WERI-Rb-1 (cell line): ENCODE measurements around the gene PLA2G4C.

Source experiments
- DNase-seq: peaks from one replicate; pipeline ENCODE4 v3.0.0-alpha.2; 2020
- H3K27ac ChIP-seq: fragments of 250-450 bp; sonication (Bioruptor Pico); 2 replicates; pipeline ENCODE4 v1.5.1; 2020; ENCODE audit warnings: mild to moderate bottlenecking, moderate library complexity
- H3K27me3 ChIP-seq: fragments of 250-450 bp; sonication (Bioruptor Pico); 2 replicates; pipeline ENCODE4 v1.5.1; 2021; ENCODE audit warnings: mild to moderate bottlenecking, low read depth, moderate library complexity; ENCODE audit not compliant: insufficient read depth, severe bottlenecking
- H3K36me3 ChIP-seq: fragments of 250-450 bp; sonication (Bioruptor Pico); 2 replicates; pipeline ENCODE4 v1.5.1; 2020; ENCODE audit warnings: mild to moderate bottlenecking, moderate library complexity
- H3K4me3 ChIP-seq: 2 replicates; pipeline ENCODE4 v1.5.1; 2011; ENCODE audit warnings: low read depth, mild to moderate bottlenecking, control low read depth, low read length
- H3K9me3 ChIP-seq: fragments of 250-450 bp; sonication (Bioruptor Pico); 2 replicates; pipeline ENCODE4 v1.5.1; 2021; ENCODE audit warnings: mild to moderate bottlenecking, moderate library complexity; ENCODE audit not compliant: severe bottlenecking
- TF ChIP-seq, protein P1 (sequence below): IDR thresholded peaks from 2 replicates; pipeline ENCODE4 v1.5.1; 2011; ENCODE audit warnings: low read depth, mild to moderate bottlenecking, control low read depth, inconsistent platforms, low read length

Gene PLA2G4C

DNA sequence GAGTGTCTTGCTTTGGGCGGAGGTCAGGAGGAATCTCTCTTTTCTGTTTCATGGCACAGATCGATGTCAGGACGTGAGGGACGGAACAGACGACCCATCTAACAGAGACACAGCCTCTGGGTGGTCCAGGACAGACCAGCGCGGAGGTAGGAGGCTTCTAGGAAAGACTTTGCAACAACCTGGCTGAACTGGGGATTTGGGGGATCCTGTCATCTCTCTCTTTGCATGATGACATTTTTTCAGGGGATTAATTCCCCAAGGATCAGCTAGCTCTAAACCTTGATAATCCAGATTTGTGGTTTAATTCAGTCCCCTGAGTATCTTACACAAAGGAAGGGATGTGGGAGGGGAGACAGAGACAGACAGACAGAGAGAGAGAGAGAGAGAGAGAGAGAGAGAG, 81.2 kb downstream of the PLA2G4C start:
- Histone ChIP-seq H3K27me3 (no peaks in the 10 kb centered on the region), H3K9me3 (no peaks in the 10 kb centered on the region), H3K27ac (peak overlapping the region; percentile 66), H3K4me3 (no peak overlapping the region), H3K36me3 (peaks cover 4% of the 10 kb centered on the region)
- DNase-seq = peak; percentile 61
- TF ChIP-seq, protein P1, sequence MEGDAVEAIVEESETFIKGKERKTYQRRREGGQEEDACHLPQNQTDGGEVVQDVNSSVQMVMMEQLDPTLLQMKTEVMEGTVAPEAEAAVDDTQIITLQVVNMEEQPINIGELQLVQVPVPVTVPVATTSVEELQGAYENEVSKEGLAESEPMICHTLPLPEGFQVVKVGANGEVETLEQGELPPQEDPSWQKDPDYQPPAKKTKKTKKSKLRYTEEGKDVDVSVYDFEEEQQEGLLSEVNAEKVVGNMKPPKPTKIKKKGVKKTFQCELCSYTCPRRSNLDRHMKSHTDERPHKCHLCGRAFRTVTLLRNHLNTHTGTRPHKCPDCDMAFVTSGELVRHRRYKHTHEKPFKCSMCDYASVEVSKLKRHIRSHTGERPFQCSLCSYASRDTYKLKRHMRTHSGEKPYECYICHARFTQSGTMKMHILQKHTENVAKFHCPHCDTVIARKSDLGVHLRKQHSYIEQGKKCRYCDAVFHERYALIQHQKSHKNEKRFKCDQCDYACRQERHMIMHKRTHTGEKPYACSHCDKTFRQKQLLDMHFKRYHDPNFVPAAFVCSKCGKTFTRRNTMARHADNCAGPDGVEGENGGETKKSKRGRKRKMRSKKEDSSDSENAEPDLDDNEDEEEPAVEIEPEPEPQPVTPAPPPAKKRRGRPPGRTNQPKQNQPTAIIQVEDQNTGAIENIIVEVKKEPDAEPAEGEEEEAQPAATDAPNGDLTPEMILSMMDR = no peak

DNA sequence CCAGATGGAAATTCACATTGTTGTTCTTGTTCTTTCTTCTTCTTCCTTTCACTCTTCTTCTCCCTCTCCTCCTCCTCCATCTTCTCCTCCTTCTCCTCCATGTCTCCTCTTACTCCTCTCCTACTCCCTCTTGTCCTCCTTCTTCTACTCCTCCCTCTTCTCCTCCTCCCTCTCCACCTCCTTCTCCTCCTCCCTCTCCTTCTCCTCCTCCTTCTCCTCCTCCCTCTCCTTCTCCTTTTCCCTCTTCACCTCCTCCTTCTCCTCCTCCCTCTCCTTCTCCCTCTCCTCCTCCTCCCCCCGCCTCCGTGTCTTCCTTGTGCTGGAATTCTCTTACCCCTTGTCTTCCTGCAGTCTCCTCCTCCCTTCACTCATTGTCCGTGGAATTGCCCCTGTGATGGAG, 85.1 kb downstream of the PLA2G4C start:
- no peaks in the 10 kb centered on the region for H3K27me3 ChIP-seq
- H3K9me3 ChIP-seq = no peaks in the 10 kb centered on the region
- no peaks in the 10 kb centered on the region for H3K36me3 ChIP-seq
- DNase-seq = no peak
- no peak overlapping the region for H3K4me3 ChIP-seq
- TF ChIP-seq, protein P1 = no peak
- H3K27ac ChIP-seq = no peak overlapping the region

DNA sequence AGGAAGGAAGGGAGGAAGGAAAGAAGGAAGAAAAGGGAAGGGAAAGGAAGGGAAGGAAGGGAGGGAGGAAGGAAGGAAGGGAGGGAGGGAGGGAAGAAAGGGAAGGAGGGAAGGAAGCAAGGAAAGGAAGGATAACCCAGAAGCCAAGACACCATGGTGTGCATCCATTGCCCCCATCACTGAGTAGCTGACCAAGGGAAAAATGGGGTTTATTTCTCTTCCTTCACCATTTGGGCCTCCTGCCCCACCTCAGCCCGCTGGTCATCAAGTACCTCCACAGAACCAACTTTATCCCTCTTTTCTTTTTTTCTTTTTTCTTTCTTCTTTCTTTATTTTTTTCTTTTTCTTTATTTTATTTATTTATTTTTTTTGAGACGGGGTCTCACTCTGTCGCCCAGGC, 87.1 kb downstream of the PLA2G4C start:
- H3K36me3 ChIP-seq = no peaks in the 10 kb centered on the region
- no peaks in the 10 kb centered on the region for H3K9me3 ChIP-seq
- no peak overlapping the region for H3K4me3 ChIP-seq
- TF ChIP-seq, protein P1 = no peak
- no peak for DNase-seq
- H3K27ac ChIP-seq = no peak overlapping the region
- no peaks in the 10 kb centered on the region for H3K27me3 ChIP-seq

DNA sequence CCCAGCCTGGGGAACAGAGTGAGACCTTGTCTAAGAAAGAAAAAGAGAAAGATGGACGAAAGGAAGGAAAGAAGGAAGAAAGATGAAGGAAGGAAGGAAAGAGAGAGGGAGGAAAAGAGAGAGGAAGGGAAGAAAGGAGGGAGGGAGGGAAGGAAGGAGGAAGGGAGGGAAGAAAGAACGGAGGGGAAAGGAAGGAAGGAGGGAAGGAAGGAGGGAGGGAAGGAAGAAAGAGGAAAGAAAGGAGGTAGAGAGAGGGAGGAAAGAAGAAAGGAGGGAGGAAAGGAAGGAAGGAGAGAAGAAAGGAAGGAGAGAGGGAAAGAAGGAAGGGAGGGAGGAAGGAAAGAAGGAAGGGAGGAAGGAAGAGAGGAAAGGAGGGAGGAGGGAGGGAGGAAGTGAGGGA, 87.6 kb downstream of the PLA2G4C start:
- TF ChIP-seq, protein P1 = no peak
- no peak overlapping the region for H3K27ac ChIP-seq
- H3K4me3 ChIP-seq = no peak overlapping the region
- no peak for DNase-seq
- H3K9me3 ChIP-seq = no peaks in the 10 kb centered on the region
- H3K36me3 ChIP-seq = no peaks in the 10 kb centered on the region
- no peaks in the 10 kb centered on the region for H3K27me3 ChIP-seq

DNA sequence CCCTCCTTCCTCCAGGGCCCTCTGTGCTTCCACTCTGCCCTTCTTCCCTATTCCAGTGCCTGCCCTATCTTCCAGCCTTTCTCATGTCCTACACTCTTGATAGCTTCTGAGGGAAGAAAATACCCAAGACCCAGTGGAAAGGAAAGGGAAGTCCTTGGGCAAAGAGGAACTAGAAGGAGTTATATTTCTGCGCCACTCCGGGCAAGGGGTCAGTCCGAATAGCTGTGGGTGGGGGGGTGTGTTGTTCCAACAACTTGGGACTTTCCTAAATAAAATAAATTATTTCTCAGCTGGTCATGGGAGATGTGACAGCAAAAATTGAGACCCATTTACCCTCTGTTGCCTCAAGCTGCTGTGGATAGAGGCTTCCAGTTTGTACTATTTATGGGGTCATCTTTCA, 89.9 kb downstream of the PLA2G4C start:
- TF ChIP-seq, protein P1 = no peak
- peaks cover 4% of the 10 kb centered on the region for H3K9me3 ChIP-seq
- no peaks in the 10 kb centered on the region for H3K36me3 ChIP-seq
- H3K27me3 ChIP-seq = no peaks in the 10 kb centered on the region
- no peak for DNase-seq
- no peak overlapping the region for H3K27ac ChIP-seq
- no peak overlapping the region for H3K4me3 ChIP-seq

DNA sequence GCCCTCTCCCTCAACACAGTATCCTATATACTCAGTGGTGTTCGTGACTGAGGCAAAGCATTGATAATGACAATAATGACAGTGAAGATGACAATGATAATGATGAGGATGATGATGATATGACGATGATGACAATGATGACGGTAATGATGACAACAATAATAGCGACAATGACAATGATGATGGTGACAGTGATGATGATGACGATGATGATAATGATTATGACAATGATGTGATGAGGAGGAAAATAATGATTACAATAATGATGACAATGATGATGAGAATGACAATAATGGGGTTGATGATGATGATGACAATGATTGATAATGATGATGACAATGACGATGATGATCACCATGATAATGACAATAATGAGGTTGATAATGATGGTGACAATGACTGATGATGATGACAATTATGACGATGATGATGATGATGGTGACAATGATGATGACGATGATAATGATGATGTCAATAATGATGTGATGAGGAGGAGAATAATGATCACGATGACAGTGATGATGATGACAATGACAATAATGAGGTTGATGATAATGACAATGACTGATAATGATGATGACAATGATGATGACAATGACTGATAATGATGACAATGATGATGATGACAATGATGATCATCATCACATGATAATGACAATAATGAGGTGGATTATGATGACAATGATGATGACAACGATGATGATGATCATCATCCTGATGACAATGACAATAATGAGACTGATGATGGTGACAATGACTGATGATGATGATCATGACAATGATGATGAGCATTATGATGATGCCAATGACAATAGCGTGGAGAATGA, 99.5 kb downstream of the PLA2G4C start:
- H3K27ac ChIP-seq = peak overlapping the region; percentile 24; the same call in 1 of the 2 replicates
- H3K27me3 ChIP-seq = no peaks in the 10 kb centered on the region
- TF ChIP-seq, protein P1 = no peak

More for the DNA sequence above, 99.5 kb downstream of the PLA2G4C start:
- no peak for DNase-seq
- Histone ChIP-seq H3K9me3 (peaks cover 14% of the 10 kb centered on the region), H3K4me3 (no peak overlapping the region), H3K36me3 (no peaks in the 10 kb centered on the region)
